HG02763 (cell line): Measurements from ENCODE around the gene PIEZO2.

Source experiments
- ATAC-seq: cut with Tn5 transposase; IDR thresholded peaks from one replicate; pipeline ENCODE4 v1.9.1; 2021; ENCODE audit warnings: mild to moderate bottlenecking, moderate library complexity; ENCODE audit not compliant: unreplicated experiment

PIEZO2 gene

DNA sequence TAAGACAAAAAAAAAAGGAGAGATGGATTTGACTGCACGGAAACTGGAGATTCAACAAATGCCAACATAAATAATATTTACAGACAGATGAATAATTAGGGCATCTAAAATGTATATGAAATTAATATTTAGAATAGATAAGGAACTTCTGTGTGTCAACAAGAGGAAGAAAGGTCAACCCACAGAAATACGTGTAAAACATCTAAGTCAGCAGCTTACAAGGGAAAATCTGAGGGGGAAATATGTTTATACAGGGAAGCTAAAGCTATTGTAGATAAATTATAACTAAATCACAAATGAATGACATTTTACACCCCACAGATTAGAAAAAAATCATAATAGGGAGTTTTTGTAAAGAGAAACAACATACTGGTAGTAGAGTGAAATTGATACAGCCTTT lies 159.9 kb downstream of the PIEZO2 start:
- no peak for ATAC-seq

DNA sequence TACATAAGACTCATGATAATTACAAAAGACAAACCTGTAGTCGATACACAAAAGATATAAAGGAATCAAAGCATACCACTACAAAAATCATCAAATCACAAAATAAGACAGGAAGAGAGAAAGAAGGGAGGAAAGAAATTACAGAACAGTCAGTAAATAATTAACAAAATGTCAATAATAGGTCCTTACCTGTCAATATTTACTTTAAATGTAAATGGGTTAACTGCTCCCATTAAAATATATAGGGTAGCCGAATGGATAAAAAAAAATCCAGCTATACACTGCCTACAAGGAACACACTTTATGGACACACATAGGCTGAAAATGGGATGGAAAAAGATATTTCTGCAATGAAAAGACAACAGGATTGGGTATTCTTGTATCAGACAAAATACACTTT lies 163.7 kb downstream of the PIEZO2 start:
- ATAC-seq, result no peak

DNA sequence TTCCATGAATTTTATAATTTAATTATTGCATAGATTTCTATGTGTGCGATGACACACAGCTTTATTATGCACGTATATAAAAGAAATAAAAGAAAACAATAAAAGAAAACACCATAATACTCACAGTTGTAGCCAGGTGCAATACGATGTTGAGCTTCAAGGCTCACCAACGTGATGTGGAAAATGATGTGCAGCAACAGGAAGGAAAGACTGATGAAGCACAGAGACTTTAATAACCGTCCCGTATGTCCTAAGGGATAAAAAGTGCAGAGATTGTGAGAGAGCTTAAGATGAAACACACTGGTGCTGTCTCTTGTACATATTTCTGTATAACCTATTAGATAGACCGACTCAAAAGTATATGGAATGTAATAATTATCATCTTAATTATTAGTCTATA lies 170.0 kb downstream of the PIEZO2 start:
- ATAC-seq, result no peak

DNA sequence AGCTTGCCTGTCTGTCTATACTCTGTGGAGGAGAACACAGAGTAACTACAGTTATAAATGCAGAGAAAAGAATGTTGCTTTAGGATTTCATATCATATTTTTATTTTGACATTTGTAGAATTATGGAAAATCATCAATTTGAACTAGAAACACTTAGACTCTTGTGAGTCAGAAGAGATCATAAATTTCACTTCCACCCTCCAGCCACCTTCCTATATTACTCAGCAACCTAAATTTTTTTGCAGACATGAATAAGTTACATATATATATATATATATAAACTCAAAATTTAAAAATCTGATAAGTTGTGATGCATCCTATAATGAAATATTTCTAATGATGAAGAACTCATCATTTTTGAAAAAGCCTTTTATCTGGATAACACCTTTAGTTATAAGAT lies 172.3 kb downstream of the PIEZO2 start:
- no peak for ATAC-seq

DNA sequence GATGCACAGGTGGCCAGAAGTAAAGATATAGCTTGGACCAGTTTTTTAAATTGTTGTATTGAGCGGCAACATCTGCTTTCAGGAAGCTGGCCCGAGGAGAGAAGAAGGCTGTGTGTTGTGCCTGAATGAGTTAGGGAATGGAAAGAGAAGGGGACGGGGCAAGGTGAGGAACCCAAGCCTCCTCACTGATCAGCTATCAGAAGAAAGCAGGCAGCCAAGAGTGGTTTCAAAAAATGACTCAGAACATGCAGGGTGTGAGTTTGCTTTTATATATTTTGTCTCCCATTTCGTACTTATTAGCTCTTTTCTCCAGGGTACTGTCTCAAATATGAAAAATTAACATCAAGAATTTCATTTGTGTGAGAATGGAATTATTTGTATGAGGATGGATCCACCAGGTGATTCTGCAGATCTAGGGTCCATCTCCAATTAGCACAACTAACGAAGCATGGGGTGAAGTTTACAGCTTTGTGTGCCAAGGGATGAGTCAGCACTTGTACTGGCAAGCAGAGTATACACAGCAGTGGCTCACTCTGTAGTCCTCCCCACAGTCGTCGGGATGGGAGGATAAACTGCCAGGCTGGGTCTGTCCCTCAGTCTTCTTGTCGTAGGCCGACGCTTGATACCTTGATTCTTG lies 175.7 kb downstream of the PIEZO2 start:
- ATAC-seq, result no peak

DNA sequence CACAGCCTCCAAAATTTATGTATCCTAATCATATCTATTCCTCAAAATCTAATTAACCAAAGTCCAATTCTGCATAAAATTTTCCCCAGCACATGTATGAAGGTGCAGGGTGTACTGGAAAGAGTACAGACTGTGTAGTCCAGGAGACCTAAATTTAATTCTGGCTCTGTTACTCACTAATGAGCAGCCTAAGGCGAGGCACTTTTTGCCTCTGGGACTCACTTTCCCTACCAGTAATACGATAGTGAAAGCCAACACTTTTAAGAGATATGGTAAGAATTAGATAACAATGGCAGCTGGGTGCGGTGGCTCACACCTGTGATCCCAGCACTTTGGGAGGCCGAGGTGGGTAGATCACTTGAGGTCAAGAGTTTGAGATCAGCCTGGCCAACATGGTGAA lies 177.7 kb downstream of the PIEZO2 start:
- no peak for ATAC-seq

DNA sequence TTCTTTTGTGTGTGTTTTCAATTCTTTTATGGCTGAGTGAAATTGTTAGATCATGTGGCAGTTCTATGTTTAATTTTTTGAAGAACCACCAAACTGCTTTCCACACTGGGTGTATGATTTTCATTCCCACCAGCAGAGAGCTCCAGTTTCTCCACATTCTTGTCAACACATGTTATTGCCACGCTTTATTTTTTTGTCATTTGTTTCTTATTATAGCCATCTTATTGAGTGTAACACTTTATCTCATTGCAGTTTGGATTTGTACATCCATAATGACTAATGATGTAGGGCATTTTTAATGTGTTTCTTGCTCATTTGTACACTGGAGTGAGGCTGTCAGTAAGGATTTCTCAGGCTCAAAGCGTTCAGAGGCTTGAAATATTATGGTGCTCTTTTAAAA lies 184.2 kb downstream of the PIEZO2 start:
- no peak for ATAC-seq

DNA sequence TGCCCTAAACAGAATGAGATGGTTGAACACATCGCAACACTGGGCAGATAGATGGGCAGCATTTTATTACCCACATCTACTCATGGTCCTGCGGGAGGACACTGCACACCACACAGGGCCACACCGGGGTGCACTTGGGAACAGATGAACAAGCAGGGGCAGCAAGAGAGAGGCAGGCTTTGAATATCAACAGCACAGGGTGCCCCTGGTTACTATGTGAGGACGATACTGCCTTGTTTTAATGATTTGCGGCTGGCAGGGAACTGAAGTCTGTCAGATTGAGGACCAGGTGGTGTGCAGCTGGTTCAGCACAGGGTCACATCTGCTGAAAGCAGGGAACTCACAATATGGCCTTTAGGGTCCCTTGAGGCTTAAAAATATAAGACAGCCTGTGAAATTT lies 195.7 kb downstream of the PIEZO2 start:
- no peak for ATAC-seq

DNA sequence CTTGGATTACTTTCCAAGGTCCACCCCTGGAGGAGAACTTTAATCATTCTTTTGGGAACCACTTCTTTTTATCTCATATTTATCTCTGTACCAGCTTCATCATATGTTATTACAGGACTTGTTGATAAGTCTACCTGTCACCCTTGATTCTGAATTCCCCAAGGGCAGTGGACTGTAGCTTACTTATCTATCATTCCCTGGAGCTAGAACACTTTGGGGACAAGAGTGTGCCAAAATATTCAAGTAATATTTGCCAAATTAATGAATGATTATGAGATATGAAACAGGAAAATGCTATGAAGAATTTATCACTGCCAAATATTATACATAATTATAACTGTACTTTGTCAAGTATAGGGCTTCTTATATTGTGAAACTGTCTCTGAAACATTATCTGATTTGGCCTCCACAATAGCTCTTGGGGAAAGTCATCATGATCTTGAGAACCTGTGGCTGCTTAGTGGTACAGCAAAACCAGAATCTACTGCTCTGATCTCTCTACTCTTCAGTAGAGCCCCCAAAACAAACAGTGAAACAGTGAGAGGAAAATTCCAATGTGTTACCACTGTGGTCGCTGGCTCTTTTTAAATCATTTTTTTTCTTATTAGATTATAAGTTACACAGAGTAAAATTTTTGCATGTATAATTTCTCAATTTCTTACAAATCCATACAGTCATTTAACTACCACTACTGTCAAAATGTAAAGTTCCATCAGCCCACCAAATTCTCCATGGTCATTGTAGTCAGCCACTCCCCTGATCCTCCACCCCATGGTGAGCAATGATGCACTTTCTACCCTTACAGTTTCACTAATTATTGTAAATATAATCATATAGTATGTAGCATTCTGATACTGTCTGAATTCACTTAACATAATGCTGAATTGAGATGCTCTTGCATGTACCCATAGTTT lies 197.5 kb downstream of the PIEZO2 start:
- no peak for ATAC-seq

DNA sequence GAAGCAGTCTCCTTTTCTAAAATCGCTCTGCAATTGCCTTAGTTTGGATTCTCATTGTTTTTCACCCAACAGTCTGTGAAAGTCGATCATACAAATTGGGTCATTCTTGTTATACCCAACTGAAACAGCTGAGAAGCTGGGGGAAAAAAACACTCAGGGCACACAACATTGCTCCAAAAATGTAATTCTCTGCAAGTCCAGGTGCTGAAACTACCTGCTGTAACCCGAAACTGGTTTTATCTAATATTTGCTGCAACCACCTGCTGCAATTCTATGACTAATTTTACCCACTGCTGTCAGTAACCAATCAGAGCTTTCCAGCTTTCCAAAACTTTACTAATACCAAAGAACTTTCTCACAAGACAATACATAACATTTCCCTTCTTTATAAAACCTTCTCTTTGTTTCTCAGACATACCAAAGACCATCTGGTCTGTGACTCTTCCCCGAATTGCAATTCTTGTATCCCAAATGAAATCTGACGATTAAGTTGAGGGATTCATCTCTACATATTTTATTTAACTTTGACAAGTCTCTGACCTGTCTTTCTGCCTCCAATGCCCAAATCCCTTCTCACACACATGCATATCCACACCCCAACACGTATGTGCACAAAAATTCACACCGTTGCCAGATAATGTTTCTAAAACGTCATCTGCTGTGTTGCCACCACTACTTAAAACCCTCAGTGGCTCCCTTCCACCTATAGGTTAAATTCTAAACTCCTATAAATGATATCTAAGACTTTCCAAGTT lies 198.3 kb downstream of the PIEZO2 start:
- ATAC-seq, result no peak

DNA sequence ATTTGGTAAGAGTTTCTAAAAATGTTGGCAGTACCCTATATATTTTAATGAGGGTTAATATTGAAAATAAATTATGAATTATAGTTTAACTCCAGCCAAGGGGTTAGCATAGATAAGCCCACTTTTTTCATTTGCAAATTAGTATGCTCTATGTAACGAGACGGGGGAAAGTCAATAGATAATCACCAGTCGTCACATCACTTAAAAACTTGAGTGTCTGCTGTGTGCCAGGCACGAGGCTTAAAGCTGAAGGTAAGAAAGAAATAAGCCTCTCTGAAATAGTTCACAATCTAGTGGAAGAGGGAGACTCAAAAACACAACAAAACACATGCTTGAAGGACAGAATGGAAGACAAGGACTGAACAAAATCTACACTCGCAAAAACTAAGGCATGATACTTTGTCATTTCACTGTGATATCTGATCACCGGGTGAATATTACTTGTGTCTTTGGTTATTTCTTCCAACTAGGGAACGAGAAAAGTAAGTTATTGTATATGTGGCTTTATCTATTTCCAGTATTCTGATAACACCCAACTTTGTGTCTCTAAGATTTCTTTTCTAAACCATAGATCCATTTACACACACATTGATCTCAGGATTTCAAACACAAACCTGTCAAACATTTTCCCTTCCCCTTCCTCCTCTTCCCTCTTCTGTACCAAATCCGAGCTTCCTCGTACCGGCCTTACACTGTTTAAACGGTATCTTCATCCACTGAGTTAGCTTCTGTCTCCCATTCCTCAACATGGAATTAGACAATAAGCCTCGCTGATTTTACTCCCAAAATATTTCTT lies 199.1 kb downstream of the PIEZO2 start:
- no peak for ATAC-seq

DNA sequence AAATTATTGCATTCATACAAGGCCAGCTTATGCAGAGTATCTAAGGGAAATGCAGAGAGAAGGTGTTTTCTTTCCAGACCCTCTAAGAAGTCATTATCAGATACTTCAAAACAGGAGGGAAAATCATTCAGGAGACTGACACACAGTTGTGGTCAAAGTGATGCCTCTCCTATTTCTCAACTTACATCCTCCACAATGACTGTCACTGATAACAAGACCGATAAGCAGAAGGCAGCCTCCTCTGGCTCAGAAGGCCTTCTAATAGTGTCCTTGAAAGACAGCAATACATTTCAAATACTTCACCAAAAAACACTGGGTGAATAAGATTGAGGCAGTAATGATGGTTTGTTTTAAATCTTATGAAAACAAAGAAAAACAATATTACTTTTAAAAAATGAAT lies 199.7 kb downstream of the PIEZO2 start:
- no peak for ATAC-seq

DNA sequence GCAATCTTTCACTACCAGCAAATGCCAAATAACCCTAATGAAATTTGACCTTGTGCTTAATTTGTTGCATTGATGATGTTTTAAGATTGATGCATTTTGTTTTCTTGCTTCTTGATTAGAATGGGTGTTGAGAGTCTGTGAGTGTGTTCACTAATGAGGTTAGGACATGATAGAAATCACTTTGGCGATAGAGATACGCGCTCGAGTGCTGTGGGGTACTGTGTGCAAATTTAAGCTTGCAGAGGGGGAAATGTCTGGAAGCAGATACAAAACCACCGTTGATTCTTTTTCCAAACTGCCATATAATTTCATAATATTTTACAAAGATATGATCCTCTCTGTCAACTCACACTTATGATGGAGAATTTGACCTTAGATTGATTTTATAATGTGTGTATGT lies 200.9 kb downstream of the PIEZO2 start:
- ATAC-seq, result no peak

DNA sequence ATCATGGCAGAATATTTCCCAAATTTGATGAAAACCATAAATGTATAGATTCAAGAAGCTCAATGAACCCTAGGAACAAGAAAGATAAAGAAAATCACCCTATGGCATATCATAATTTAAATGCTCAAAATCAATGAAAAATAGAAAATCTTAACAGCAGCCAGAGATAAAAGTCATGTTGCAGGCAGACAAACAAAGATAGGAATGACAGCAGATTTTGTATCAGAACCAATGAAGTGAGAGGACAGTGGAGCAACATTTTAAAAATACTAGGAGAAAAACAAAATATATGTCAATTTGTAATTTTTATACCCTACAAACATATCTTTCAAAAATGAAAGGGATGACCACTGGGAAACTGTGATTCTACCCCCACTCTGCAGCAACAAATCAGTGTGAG lies 203.3 kb downstream of the PIEZO2 start:
- ATAC-seq, result no peak

DNA sequence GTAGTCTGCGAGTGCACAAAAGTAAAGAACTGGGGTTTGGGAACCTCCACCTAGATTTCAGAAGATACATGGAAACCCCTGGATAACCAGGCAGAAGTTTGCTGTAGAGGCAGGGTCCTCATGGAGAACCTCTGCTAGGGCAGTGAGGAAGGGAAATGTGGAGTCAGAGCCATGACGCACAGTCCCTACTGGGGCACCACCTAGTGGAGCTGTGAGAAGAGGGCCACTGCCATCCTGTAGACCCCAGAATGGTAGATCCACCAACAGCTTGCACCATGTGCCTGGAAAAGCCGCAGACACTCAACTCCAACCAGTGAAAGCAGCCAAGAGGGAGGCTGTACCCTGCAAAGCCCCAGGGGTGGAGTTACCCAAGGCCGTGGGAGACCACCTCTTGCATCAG lies 206.4 kb downstream of the PIEZO2 start:
- ATAC-seq, result no peak

DNA sequence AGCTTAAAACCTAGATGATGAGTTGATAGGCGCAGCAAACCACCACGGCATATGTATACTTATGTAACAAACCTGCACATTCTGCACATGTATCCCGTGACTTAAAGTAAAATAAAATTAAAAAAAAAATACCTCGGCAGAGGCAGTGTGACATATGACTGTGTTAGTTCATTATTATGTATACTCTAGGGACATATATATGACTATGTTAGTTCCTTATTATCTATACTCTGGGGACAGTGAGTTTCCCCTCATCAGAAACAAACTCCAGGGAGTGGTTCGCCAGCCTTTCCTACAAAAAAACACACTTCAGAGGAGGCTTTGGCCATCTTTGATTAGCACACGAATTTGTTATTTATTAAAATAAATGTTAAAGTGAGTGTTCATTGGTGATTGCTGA lies 209.5 kb downstream of the PIEZO2 start:
- no peak for ATAC-seq

DNA sequence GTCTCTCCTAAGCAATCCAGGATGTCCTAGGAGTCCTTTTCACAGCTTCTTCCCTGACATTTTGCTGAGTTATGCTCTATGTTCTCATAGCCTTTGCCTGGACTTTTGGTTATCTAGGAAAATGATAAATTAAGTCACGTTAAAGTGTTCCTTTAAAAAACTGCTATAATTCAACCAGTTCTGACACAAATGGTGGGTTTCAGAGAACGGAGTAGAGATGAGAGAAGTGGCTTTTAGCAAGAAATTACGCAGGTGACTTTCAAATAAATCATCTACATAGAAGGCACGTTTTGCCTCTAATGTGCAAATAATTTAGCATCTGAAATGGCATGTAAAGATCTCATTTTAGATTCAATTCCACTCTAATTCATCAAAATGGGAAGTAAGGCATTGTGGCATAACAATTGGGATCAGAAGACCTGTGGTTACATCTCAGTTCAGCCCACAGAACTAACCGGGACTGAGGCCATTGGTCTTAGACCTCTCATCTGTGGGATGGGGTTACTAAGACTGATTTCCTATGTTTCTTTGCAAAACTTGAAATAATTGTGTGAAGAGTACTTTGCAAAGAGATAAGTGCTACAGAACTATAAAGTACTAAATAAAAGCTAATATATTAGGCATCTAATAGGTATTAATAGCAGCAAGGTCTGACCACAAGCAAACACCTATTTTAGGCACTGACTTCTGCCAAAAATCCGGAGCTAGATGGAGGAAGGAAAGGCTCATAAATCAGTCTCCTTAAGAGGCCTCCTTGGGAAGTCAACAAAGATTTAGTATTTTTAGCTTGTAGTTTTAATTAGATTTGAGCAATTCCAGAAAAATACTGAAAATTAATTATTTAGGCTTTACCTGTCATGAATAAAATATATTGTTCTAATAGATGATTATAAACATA lies 211.4 kb downstream of the PIEZO2 start:
- ATAC-seq, result no peak

DNA sequence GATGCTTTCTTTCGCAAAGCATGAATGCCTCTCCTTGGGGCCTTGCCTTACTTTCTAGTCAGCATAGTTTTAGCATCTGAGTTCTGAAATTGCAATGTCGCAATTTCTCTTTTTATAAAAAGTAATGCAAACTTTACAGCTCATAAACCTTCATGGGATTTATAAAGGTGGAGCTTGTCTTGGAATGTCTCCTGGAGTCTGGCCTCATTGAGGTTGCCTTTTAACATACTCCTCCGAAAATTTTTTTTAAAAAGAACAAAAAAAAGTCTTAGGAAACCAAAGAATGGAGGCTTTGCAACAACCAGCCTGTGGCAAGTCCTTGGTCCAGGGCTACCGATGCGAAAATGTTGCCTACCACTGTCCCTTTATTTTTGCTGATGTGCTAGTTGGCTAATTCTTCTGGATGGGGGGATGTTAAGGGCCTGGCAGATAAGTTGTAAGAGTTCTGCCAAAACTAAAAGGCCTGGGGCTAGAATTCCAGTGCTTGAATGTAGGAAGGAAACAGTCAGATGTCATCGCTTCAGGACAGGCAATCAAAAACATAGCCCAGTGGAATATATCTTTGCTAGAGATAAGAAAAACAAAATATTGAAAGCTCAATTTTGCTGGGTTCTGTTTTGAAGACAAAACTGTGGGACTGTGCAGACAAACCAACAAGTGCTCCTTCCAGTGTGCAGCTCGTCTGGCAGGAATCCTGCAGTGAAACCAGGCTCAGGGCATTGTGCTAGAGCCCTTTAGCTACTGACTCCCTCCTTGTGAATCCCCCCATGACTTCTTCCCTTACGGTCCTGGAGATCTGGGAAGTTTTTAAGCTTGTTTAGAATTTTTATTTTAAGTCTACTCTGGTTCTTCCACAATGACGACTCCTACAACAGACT lies 213.0 kb downstream of the PIEZO2 start:
- ATAC-seq, result no peak

DNA sequence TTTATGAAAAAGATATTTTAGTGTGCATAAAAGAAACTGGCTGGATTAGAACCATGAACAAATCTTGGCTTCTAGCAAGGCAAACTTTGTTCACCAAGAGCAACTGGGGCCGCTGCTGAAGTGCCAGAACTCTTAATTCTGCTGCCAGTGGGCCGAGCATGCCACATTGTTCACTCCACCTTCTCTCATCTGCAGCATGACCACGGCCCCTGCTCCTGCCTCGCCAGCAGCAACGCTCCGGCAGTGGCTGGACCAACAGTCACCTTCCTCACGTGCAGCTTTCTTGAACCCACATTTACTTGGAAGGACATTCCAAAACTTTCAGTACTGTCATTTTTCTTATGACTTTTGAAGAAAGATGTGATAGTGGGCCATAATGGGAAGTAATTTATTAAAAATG lies 213.8 kb downstream of the PIEZO2 start:
- ATAC-seq, result no peak
